GM23248 (cell line): ENCODE results near the gene FSCN2.

Source experiments
- EZH2 ChIP-seq: fragments of 200-600 bp; sonication (generic); IDR thresholded peaks from 2 replicates; pipeline ENCODE4 v1.6.1; 2018; ENCODE audit warnings: antibody characterized with exemption, mild to moderate bottlenecking; ENCODE audit not compliant: insufficient read depth, poor library complexity, severe bottlenecking
- EZH2phosphoT487 ChIP-seq: fragments of 200-600 bp; sonication (generic); IDR thresholded peaks from 2 replicates; pipeline ENCODE4 v1.6.1; 2018; ENCODE audit warnings: antibody characterized with exemption, moderate library complexity, mild to moderate bottlenecking, low read depth; ENCODE audit not compliant: insufficient read depth

DNA sequence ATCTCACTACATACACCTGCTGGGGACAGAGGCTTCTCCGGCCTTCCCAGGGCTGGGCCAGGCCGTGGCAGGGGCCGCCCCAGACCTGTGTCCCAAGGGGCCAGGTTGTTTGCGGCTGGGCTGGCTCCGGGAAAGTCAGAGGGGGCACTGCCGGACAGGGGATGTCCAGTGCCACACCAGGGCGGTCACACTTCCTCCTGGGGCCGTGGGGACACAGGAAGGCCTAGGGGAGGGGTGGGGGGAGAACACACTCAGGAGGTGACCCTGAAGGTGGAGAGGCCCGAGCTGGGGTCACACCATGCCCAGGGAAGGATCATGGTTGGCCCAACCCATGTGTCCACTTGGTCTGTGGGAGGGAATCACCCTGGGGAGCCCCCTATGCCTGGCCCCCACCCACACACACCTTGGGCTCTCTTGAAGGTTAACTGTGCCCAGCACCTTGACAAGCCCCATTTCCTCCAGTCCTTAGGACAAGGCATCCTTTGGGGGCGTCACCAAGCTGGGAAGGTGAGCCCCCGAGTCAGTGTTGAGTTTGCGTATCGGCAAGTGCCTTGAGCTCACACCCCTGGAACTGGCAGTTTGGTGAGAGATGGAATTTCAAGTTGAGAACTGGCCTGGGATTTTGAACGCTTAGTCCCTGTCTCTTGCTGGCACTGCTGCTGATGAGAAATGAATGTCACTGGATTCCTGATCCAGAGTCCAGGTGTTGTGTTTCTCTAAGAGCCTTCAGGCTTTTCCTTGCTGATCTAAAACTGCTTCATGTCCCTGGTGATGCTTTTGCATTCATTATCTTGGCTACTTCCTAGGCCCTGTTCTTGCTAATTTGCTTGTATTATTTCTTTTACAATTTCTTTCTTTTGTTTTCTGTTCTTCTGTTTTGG, 7.9 kb upstream of the FSCN2 start:
- no peak for TF ChIP-seq EZH2
- no peak for TF ChIP-seq EZH2phosphoT487
